ENCODE results near the gene MMP27. TPM values are rescaled to one million over a fixed set of nuclear protein-coding genes. Genes with fewer than 3 reads are reported as not detected.

MMP27 gene
- total RNA-seq, 2 donors from 2014 or later, result not detected

- Histone ChIP-seq H3K4me1 (ENCODE audit: control insufficient read depth in 1 of 2, low read depth in 2 of 2) (no peaks in the 10 kb centered on the region), H3K36me3 (no peaks in the 10 kb centered on the region), H3K27me3 (replicated peaks; ENCODE audit: insufficient read depth) (no peaks in the 10 kb centered on the region), H3K4me3 (no peak overlapping the region), H3K27ac (no peak overlapping the region), H3K9me3 (no peaks in the 10 kb centered on the region)
- TF ChIP-seq CTCF (IDR thresholded peaks at IDR 0.05), result no peak
- ATAC-seq (ENCODE audit: insufficient number of reproducible peaks, low FRiP score, low read depth), result no peak
- no peak for DNase-seq (ENCODE audit: low spot score)
Observed at GRCh38 chr11:102653744-102654291, 51.8 kb downstream of the MMP27 start.

- H3K4me3 ChIP-seq, result no peak overlapping the region
- no peaks in the 10 kb centered on the region for H3K27me3 ChIP-seq (replicated peaks; ENCODE audit: insufficient read depth)
- no peaks in the 10 kb centered on the region for H3K36me3 ChIP-seq
- no peak for TF ChIP-seq CTCF (IDR thresholded peaks at IDR 0.05)
- no peak for ATAC-seq (ENCODE audit: insufficient number of reproducible peaks, low FRiP score, low read depth)
- DNase-seq (ENCODE audit: low spot score), result no peak
- no peak overlapping the region for H3K27ac ChIP-seq
- no peaks in the 10 kb centered on the region for H3K9me3 ChIP-seq
- H3K4me1 ChIP-seq (ENCODE audit: control insufficient read depth in 1 of 2, low read depth in 2 of 2), result no peaks in the 10 kb centered on the region
Observed at GRCh38 chr11:102647430-102647829, 58.1 kb downstream of the MMP27 start.

GRCh38 chr11:102643941-102644340, 61.6 kb downstream of the MMP27 start:
- Histone ChIP-seq H3K27me3 (replicated peaks; ENCODE audit: insufficient read depth) (no peaks in the 10 kb centered on the region), H3K4me3 (no peak overlapping the region), H3K9me3 (no peaks in the 10 kb centered on the region), H3K27ac (no peak overlapping the region), H3K4me1 (ENCODE audit: control insufficient read depth in 1 of 2, low read depth in 2 of 2) (no peaks in the 10 kb centered on the region), H3K36me3 (no peaks in the 10 kb centered on the region)
- no peak for DNase-seq (ENCODE audit: low spot score)
- TF ChIP-seq CTCF (IDR thresholded peaks at IDR 0.05), result no peak
- ATAC-seq (ENCODE audit: insufficient number of reproducible peaks, low FRiP score, low read depth), result no peak

Other genes with a start within 250 kb of the MMP27 start
- not detected for gene MMP7, start 175.0 kb downstream of the MMP27 start, total RNA-seq
- gene MMP20, start 80.4 kb downstream of the MMP27 start, total RNA-seq, result not detected
- gene MMP8, start 19.2 kb upstream of the MMP27 start, total RNA-seq, result not detected
- gene MMP10, start 74.9 kb upstream of the MMP27 start, total RNA-seq, result not detected
- gene MMP1, start 92.4 kb upstream of the MMP27 start, total RNA-seq, result under 1 TPM in 1 of 2 donors, not detected in 1; 0.71 TPM
- gene MMP3, start 137.8 kb upstream of the MMP27 start, total RNA-seq, result 1 to 10 TPM; 4.2 to 8.9 TPM
- not detected for gene MMP12, start 169.2 kb upstream of the MMP27 start, total RNA-seq
- not detected for gene MMP13, start 250.0 kb upstream of the MMP27 start, total RNA-seq